HUDEP-2 (cell line): ENCODE data around the gene PRR33.
"Not testable (repeated sequence)": the region's sequence is repeated elsewhere in the genome, so short reads cannot be mapped to it uniquely, and the experiment has no call there.

ENCODE experiments used
- DNase-seq, 76 experiments: peaks; one replicate each; lab custom pipeline; 2025; ENCODE audit not compliant: unreplicated experiment in 76 of 76; lab: John Stamatoyannopoulos, UW

The PRR33 gene

DNA sequence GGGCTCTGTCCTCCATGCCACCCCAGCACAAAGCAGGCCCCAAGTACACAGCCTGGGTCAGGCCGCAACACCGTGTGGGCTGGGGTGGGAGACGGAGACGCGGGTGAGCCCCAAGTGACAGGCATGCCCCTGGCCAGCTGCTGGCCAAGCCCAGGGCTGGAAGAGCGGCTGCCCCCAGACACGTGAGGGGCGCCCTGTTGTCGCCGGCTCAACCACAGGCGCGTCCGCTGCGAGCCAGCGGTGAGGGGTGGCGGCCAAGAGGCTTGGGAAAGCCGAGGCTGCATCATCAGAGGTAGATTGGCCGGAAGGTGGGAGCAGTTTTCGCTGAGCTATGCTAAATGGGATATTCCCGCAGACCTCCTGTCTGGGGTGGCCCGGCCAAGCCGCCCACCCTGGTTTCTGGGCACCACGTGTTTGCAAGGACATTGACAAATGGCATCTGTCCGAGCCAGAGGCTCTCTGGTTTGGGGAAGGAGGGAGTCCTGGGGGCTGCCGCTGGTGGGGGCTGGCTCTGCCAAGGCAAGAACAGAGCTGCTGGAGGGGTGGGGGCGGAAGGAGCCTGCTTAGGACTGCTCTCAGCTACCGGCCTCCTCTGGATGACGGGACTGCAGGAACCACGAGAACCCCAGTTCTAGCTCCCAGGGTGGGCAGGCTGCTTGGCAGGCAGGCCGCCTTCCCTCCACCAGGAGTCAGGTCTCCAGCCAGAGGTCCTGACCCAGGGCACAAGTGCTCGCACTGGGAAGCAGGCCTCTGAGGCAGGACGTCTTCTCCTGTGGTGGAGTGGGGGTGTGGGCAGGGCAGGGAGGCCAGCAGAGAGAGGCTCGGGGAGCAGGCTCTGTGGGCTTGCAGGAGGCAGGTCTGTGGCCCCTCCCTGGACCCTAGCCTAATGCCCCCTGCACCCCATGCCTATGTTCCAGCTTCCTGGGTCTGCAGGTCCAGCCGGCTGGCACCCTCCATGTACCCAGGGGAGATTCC is 552 bp downstream of the PRR33 start:
- DNase-seq, result no peak

DNA sequence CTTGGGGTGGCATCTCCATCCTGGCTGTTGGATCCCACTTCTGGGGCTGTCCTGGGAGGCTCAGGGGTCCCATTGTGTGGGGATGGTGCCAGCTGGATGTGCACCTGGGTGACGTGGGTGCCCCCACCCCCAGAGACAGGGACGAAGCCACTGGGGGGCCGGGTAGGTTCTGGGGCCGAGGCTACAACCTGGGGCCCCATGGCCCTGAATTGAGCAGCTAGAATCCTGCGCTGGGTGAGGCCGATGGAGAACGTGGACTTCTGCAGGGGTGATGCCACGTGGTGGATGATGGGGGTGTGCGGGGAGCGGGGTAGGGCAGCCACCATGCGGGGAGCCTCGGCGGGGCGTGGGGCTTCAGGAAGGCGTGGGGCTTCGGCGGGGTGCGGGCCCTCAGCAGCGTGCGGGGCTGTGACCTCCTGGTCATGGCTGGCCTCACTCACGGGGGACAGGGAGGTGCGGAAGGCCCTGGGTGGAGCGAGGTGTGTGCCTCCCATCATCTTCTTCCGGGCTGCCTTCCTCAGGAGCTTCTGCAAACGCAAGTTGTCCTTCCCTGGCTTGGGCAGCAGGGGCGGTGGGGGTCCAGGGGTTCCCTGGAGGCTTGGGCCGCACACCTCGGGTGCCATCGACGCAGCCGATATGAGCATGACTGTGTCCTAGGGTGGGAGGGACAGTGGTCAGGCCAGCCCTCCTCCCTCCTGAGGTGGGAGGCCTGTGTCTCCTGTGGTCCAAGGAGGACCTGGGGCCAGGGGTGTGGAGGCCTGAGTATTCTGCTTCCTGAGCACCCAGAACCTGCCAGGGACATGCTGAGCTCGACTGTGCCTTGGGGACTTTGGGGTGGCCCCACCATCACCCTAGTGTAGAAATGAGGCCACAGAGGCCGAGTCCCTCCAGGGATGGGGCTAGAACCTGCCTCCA is 1.5 kb downstream of the PRR33 start:
- no peak for DNase-seq

DNA sequence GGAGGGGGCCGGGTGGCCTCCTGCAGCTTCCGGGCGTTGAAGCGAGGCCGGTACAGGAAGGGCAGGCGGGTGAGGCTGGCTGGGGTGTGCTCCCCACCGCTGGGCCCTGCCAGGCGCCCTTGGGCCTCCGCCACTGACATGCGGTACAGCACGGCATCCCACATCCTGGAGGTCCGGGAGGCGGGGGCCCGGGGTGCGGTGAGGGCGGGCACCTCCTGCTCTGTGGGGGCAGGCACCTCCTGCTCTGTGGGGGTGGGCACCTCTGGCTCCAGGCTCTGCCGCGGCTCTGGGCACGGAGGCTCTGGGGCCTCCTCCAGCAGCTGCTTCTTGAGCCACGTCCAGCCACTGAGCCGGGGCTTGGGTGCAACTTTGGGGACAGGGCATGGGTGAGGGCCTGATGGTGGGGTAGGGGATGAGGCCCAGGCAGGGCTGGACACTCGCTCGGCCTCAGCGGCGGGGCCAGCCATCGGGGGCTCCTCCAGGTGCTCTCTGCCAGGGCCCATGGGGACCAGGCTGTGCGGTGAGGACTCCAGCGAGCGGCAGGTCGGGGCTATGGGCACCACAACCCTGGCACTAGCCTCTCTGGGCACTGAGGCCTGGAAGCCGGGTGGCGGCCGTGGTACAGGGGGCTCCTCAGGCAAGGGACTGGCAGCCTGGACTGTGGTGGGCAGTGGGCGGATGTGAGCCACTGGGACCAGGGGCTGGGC is 2.3 kb downstream of the PRR33 start:
- no peak for DNase-seq

DNA sequence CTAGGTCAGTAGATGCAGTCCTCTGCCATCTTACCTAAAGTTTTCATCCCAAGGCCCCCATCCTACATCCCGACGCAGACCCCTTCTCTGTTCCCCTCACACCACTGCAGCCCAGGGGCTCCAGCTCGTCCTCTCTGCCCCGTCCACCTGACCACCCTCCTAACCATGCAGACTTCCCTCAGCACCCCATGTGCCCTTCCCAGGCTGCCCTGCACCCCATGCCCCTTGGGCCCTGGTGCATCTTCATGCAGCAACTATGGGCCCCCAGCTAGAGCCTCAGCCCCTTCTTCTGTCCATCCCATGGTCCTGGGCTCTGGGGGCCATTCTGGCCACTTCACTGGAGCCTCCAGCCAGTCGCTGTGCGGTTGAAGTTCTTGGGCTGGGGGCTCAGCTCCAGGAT is 2.9 kb downstream of the PRR33 start:
- no peak for DNase-seq

DNA sequence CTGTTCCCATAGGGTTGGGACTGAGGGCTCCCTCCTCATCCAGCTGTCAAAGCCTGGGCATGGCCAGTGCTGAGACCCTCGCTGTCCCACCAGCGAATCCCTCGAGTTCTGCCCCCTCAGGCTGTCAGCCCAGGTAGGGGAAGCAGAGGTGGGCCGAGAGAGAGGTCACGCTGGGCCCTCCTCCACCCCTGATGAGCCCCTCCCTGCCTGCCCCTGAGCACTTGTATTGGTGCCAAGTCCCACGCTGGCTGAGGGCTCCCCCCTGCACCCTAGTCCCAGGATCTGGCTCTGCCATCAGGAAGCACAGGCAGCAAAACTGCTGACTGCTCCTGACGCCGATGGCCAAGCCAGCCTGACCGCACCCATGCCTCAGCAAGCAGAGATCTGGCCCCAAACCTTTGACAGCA is 3.3 kb downstream of the PRR33 start:
- no peak for DNase-seq

DNA sequence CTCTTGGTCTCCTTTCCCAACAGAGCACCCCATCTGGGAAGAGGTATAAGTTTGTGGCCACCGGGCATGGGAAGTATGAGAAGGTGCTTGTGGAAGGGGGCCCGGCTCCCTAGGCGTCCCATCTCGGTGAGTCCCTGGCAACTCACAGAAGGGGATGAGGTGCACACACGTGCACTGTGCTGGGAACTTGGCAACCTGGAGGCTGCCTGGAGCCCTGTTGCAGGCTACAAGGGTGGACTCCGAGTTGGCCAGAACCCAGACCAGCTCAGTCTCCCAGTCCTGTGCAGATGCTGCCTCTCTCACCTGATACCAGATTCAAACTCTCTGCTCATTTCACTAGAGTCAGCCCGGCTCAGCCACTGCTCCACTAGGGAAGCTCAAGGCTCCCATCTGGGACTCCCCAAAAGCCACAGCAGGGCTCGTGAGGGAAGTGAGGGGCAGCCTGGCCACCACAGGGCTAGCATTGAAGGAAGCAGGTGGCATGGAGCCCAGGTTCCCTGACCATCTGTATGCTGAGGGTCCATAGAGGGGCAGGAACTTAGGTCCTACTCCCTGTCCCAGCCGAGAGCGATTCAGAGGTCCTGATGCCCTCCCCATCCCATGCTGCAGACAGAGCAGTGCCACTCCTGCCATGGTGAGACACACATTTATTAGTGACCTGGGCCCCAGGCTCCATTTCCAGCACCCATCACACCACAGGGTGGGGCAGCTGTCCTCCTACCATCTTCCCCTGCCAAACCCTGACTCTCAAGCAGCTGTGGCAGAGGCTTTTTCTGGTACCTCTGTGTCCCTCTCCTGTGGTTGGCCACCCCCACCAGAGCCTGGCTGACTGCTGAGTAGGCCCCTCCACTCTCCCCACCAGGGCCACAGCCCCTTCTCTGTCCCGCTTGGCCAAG is 4.0 kb downstream of the PRR33 start:
- DNase-seq, result no peak

DNA sequence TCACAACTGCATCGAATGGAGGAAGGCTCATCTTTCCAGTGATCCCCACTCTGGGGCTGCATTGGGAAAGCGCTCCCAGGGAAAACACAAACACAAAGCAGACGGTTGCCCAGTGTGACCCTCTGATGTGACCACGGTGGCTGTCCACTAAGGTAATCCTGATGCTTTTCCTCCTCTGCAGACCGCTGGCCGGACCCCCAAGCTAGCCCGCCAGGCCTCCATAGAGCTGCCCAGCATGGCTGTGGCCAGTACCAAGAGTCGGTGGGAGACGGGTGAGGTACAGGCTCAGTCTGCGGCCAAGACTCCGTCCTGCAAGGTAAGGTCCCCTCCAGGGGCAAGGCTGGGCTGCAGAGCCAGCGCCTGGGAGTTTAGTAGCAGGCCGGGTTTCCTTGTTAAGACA is 5.1 kb downstream of the PRR33 start:
- not testable (repeated sequence) for DNase-seq

DNA sequence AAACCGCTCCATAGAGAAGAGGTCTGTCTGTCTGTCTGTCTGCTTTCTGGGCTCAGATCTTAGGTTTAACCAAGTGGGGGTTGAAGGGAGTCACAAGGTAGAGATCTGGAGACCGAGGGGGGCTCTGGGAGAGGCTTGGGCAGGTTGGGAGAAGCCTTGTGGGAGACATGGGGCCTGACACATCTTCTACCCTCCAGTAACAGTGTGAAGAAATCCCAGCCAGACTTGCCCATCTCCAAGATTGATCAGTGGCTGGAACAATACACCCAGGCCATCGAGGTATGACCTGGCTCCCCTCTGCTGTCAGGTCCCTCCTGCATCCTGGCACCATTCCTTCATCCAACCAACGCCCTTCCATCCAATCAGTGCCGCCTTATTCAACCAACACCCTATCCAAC is 7.4 kb downstream of the PRR33 start:
- no peak for DNase-seq

DNA sequence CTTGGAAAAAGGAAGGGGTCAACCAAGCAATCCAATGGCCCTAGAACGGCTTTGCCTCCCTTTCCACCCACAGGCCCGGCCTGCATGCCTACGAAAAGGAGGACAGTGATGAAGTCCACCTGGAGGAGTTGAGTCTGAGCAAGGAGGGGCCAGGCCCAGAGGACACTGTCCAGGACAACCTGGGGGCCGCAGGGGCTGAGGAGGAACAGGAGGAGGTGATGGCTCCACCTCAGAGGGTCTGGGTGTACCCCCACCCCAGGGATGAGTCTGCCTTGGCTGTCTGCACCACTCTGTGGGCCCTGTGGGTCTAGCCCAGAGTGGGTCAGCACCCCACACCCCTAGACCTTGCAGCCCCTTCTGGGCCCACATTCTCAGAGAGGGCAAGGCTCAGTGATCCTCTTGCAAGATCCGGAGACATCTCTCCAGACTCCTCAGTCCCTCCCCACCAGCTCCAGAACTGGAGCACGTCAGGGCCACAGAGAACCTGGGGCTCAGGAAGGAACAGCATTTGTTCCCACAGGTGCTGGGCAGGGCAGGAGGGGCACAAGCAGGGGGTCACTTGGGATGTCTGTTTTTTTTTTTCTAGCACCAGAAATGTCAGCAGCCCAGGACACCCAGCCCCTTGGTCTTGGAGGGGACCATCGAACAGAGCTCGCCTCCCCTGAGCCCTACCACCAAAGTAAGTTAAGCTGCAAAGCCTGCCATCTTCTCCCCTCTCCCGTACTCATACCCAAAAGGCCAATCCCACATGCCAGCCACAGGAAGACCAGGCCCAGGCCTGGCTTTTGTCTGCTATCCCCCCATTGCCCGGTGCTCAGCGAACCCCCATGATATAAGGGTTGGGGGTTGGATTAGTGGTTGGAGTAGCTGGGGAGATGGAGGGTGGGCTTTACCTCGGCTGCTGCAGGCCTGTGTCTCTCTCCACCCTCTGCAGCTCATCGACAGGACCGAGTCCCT is 8.1 kb downstream of the PRR33 start:
- no peak for DNase-seq

DNA sequence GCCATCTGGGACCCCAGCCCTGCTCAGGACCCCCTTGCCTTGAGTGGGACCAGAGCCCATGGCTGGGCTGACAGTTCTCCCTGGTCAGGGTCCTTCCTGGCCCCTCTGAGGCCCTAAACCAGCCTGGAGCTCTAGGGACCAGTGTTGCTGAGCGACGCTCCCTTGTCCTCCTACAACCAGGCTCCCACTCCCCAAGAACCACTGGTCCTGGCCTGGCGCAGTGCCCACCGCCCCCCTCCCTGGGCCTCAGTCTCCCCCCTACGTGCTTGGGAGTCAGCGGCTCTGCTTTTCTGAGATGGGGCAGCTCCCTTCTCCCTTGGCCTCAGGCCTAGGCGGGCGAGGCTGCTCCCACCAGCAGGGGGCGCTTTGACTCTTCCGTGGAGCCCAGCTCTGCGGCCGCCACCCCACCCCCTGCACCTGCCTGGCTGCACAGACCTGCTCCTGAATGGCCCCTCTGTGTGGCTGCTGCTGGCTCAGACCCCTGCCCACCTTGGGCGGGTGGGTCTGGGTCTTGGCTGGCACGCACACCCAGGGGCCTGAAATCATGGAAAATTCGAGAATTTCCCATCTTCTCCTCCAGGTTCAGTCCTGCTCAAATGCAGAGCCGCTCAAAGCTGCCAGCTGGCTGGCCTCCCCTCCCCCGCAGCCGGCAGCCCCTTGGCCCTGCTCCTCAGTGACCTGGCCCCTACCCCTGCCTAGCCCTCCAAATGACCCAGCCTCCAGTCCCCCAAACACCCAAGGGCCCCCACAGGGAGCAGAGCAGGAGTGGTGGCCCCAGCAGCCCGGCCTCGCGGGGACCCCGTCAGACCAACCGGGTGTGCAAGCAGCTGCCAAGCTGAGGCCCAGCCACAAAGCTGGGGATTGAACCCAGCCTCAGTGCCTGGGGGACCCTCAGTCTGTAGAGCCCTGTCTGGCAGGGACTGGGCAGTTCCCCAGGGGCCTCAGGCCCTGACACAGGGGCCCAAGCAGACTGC is 9.1 kb downstream of the PRR33 start:
- DNase-seq, result peak in 60 of 76 experiments; percentile 7 to 80 (median 47)

DNA sequence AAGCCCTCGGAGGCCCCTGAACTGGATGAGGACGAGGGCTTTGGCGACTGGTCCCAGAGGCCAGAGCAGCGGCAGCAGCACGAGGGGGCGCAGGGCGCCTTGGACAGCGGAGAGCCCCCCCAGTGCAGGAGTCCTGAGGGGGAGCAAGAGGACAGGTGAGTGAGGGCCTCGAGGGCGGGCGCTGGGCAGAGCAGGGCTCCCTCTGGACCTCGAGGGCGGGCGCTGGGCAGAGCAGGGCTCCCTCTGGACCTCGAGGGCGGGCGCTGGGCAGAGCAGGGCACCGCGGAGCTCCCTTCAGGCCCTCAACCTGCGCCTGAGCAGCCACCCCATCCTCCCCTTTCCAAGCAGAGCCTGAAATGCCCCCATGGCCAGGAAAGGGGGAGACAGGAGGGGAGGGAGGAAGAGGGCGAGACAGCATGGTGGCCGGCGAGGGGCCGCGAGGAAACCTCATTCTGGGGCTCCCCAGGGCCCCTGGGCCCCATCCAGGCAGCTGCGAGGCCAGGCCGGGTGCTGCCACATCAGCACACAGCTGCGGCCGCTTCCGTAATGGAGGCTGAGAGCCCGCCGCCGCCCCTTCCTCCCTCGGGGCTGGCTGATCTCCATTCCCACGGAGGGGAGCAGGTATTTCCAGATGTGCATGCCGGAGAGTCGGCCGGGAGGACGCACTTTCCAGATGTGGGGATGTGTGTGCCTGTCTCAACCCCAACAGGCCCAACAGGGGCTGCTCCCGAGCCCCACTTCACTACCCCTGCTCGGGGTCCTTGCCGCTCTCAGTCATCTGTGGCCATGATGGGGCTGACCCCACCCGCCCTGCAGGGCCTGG is 10.0 kb downstream of the PRR33 start:
- no peak for DNase-seq

DNA sequence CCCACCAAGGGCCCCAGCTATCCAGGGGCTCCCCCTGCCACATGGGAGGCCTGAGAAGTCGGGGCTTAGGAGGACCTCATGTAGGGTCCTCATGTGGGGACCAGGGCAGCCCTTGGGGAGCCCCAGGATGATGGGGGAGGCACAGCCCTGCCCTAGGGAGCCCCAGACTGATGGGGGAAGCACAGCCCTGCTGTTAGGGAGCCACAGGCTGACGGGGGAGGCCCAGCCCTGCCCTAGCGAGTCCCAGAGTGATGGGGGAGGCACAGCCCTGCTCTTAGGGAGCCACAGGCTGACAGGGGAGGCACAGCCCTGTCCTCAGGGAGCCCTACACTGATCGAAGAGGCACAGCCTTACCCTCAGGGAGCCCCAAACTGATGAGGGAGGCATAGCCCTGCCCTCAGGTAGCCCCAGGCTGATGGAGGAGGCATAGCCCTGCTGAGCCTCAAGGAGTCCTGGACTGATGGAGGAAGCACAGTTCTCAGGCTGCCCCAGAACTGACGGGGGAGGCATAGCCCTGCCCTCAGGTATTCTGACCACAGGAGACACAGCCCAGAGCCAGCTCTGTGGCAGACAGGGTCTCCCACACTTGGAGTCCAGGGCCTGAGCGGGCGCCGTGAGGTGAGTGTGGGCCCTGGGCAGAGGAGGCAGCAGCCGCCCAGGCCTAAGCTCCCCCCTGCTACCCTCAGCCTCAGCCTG is 10.8 kb downstream of the PRR33 start:
- no peak for DNase-seq

DNA sequence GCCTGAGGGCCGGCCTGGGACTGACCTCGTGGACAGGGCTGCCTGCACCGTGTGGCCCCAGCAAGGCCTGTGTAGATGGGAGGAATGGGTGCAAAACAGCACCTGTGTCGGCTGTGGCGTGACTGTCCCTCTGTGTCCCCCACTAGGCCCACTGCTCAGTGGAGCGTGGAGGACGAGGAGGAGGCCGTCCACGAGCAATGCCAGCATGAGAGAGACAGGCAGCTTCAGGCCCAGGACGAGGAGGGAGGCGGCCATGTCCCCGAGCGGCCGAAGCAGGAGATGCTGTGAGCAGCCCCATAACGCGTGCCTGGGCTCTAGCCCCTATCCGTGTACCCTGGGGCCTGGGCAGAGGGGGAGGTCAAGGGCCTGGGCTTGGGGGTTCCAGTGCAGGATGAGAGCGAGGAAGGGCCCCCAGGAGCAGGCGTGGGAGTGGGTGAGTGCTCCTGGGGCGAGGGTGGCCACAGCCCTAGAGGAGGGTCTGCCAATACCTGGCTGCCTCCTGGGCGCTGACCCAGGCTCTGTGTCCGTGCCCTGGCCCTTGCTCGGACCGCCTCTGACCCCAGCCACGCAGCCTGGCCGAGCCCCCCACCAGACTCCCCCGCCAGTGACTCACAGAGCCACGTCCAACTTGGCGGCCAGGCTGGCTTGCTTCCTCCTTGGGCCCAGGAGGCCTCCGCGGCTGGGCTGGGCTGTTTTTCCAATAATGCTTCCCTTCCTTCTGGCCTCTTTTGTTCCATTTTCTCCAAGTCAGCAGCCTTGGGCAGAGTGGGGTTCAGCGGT is 11.6 kb downstream of the PRR33 start:
- no peak for DNase-seq

DNA sequence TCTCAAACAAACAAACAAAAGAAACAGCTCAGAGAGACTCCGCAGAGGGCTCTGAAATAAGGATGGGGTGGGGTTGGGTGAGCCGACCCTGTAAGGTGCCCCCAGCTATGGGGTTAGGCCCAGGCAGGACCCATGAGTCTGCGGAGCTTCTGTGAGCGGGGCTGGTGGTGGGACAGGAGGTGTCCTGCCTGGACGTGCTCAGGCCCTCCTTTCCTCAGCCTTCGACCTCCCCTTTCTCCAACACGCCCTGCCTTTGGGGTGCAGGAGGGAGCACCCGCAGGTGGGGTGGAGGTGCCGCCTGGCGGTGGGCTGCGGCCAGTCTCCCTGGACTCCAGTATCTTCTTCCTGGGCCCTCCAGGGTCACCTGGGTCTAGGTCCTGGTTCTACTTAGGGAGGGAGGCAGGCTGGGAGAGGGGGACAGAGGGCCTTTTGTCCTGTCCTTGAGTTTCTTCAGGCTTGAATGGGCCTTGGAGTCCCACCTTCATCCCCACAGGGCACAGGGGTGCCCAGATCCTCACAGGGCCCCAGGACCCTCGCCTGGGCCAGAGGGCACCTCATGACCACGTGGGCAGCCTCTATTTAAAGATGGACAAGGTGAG is 12.3 kb downstream of the PRR33 start:
- DNase-seq, result no peak
